ENCODE data around the gene PARD3. TPM values are rescaled to one million over a fixed set of nuclear protein-coding genes. Genes with fewer than 3 reads are reported as not detected.

The PARD3 gene
- total RNA-seq, 1 experiment from 2014 or later, result 46.3 TPM

- Histone ChIP-seq H3K4me2 (ENCODE audit: low read length) (no peak overlapping the region), H3K4me3 (replicated peaks in 1 of 2; ENCODE audit: low read depth in 1 of 2, low read length in 2 of 2) (no peak overlapping the region), H4K20me1 (ENCODE audit: insufficient read depth) (no peaks in the 10 kb centered on the region), H3K27ac (ENCODE audit: low read depth, low read length) (no peak overlapping the region), H3K36me3 (ENCODE audit: control insufficient read depth in 1 of 2, insufficient read depth in 2 of 2, low read length in 2 of 2) (no peaks in the 10 kb centered on the region), H3K9ac (ENCODE audit: low read length) (no peak overlapping the region), H3K9me3 (ENCODE audit: control insufficient read depth in 1 of 2, insufficient read depth in 1 of 2, low read depth in 1 of 2, low read length in 2 of 2) (no peaks in the 10 kb centered on the region), H3K9me2 (ENCODE audit: insufficient read depth) (no peaks in the 10 kb centered on the region), H3K4me1 (ENCODE audit: control insufficient read depth in 1 of 2, insufficient read depth in 2 of 2, low read length in 2 of 2) (peaks cover 0 to 5% of the 10 kb centered on the region in 2 experiments; a peak in 2 of 4 replicates), H2AFZ (ENCODE audit: low read depth, low read length, poor library complexity, severe bottlenecking) (no peak overlapping the region), H3K79me2 (ENCODE audit: insufficient read depth, low read length) (no peaks in the 10 kb centered on the region), H3K27me3 (ENCODE audit: insufficient read depth, low read length) (no peaks in the 10 kb centered on the region)
- POLR2A ChIA-PET, result no interaction called here
- intact Hi-C loops (cut with micrococcal nuclease), result no loop called here
- ATAC-seq (no peak), DNase-seq (ENCODE audit: low read depth, low spot score) (no peak)
- BruUV-seq (replicated peaks), result no TSS peak
- CTCF ChIA-PET, result no interaction called here
- TF ChIP-seq ZFX (IDR thresholded peaks at IDR 0.05), result no peak
- no peak for TF ChIP-seq TCF7L2 (IDR thresholded peaks at IDR 0.05; ENCODE audit: borderline replicate concordance, extremely low read depth, insufficient read depth, insufficient read length)
- TF ChIP-seq RAD21 (IDR thresholded peaks at IDR 0.05; ENCODE audit: low read depth), result no peak
- no peak for TF ChIP-seq FOSL1 (IDR thresholded peaks at IDR 0.05; ENCODE audit: low read depth)
- no peak for TF ChIP-seq YY1 (IDR thresholded peaks at IDR 0.05; ENCODE audit: extremely low read depth, insufficient replicate concordance, low read depth, low read length)
- no peak for TF ChIP-seq ZBTB33 (IDR thresholded peaks at IDR 0.05; ENCODE audit: extremely low read depth, insufficient replicate concordance, low read length)
- TF ChIP-seq ATF3 (IDR thresholded peaks at IDR 0.05), result no peak
- TF ChIP-seq JUND (IDR thresholded peaks at IDR 0.05), result no peak
- no peak for TF ChIP-seq REST (IDR thresholded peaks at IDR 0.05; ENCODE audit: low read depth)
- no peak for TF ChIP-seq CBX3 (IDR thresholded peaks at IDR 0.05; ENCODE audit: low read depth)
- RAD21 ChIA-PET (ENCODE audit: low non-redundant PET in 1 of 2, low total read pairs in 2 of 2, uncharacterized antibody in 2 of 2, unreplicated experiment in 2 of 2), result no interaction called here
Measured at GRCh38 chr10:34480345-34480744, 334.8 kb downstream of the PARD3 start.

Data from HCT116 (cell line).